Measurements from ENCODE around the gene MCUR1. TPM values are rescaled to one million over a fixed set of nuclear protein-coding genes. Genes with fewer than 3 reads are reported as not detected.

MCUR1 gene
- total RNA-seq, 3 donors from 2014 or later, result 12.8 to 14.9 (median 14.1) TPM

DNA sequence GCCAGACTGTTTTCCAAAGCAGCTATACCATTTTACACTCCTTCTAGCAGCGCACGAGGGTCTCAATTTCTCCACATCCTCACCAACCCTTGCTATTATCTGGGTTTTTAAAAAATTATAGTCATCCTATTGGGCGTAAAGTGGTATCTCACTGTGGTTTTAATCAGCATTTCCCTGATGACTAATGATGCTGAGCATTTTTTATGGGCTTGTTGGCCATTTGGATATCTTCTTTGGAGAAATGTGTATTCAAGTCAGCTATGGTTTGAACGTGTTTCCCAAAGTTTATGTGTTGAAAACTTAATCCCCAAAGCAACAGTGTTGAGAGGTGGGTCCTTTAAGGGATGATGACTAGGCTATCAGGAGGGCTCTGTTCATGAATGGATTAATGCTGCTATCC, 6.7 kb downstream of the MCUR1 start:
- H3K36me3 ChIP-seq, result no peaks in the 10 kb centered on the region
- H3K27ac ChIP-seq, result no peak overlapping the region
- TF ChIP-seq POLR2AphosphoS5 (IDR thresholded peaks at IDR 0.05) (no peak), POLR2A (IDR thresholded peaks at IDR 0.05) (no peak)
- TF ChIP-seq, protein P1, sequence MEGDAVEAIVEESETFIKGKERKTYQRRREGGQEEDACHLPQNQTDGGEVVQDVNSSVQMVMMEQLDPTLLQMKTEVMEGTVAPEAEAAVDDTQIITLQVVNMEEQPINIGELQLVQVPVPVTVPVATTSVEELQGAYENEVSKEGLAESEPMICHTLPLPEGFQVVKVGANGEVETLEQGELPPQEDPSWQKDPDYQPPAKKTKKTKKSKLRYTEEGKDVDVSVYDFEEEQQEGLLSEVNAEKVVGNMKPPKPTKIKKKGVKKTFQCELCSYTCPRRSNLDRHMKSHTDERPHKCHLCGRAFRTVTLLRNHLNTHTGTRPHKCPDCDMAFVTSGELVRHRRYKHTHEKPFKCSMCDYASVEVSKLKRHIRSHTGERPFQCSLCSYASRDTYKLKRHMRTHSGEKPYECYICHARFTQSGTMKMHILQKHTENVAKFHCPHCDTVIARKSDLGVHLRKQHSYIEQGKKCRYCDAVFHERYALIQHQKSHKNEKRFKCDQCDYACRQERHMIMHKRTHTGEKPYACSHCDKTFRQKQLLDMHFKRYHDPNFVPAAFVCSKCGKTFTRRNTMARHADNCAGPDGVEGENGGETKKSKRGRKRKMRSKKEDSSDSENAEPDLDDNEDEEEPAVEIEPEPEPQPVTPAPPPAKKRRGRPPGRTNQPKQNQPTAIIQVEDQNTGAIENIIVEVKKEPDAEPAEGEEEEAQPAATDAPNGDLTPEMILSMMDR (IDR thresholded peaks at IDR 0.05), result no peak
- H3K27me3 ChIP-seq, result no peaks in the 10 kb centered on the region
- H3K4me1 ChIP-seq, result no peaks in the 10 kb centered on the region
- no peak overlapping the region for H3K4me3 ChIP-seq
- DNase-seq (ENCODE audit: low spot score in 2 of 2), result no peak
- intact Hi-C loops (cut with DNase I; ENCODE audit: low total_unique reads), result no loop called here
- no peaks in the 10 kb centered on the region for H3K9me3 ChIP-seq

DNA sequence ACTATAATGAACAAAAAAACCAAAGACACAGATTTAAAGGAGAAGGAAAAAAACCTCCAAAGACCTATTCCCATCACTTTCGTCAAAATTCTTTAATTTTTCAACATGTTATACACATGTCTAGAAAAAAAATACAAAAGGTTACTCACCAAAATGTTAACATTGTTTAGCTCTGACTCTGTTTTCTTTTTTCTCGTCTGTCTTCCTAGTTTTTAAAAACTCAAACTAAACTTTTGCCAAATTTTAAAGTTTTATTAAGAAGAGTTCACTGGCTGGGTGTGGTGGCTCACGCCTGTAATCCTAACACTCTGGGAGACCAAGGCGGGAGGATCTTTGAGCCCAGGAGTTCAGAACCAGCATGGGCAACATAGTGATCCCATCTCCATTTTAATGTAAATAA, 10.8 kb downstream of the MCUR1 start:
- H3K36me3 ChIP-seq, result no peaks in the 10 kb centered on the region
- no peak for DNase-seq (ENCODE audit: low spot score in 2 of 2)
- H3K9me3 ChIP-seq, result no peaks in the 10 kb centered on the region
- H3K4me3 ChIP-seq, result no peak overlapping the region
- H3K27me3 ChIP-seq, result no peaks in the 10 kb centered on the region
- intact Hi-C loops (cut with DNase I; ENCODE audit: low total_unique reads), result no loop called here
- H3K4me1 ChIP-seq, result no peaks in the 10 kb centered on the region
- TF ChIP-seq POLR2AphosphoS5 (IDR thresholded peaks at IDR 0.05) (no peak), POLR2A (IDR thresholded peaks at IDR 0.05) (no peak)
- TF ChIP-seq, protein P1 (IDR thresholded peaks at IDR 0.05), result no peak
- no peak overlapping the region for H3K27ac ChIP-seq

DNA sequence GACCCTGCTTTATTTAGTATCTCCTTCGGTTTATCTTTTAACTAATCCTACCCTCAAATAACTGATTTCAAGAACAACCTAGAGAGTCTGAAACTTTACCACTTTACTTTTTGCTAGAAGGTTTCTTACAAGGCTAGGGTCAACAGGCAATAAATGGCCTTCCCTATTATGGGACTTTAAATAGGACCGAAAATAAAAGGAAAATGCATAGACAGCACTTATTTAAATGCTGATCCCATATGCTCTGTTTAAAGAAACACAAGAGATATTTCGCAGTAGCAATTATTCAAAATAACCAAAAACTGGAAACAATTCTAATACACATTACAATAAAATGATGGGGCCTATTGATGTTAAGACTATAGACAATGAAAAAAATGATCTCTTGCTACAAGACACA, 13.7 kb downstream of the MCUR1 start:
- H3K27ac ChIP-seq, result no peak overlapping the region
- no peak for DNase-seq (ENCODE audit: low spot score in 2 of 2)
- H3K9me3 ChIP-seq, result no peaks in the 10 kb centered on the region
- no peaks in the 10 kb centered on the region for H3K36me3 ChIP-seq
- H3K27me3 ChIP-seq, result no peaks in the 10 kb centered on the region
- TF ChIP-seq, protein P1 (IDR thresholded peaks at IDR 0.05), result no peak
- no peak for TF ChIP-seq POLR2A (IDR thresholded peaks at IDR 0.05)
- no peak for TF ChIP-seq POLR2AphosphoS5 (IDR thresholded peaks at IDR 0.05)
- no peaks in the 10 kb centered on the region for H3K4me1 ChIP-seq
- intact Hi-C loops (cut with DNase I; ENCODE audit: low total_unique reads), result no loop called here
- H3K4me3 ChIP-seq, result no peak overlapping the region

DNA sequence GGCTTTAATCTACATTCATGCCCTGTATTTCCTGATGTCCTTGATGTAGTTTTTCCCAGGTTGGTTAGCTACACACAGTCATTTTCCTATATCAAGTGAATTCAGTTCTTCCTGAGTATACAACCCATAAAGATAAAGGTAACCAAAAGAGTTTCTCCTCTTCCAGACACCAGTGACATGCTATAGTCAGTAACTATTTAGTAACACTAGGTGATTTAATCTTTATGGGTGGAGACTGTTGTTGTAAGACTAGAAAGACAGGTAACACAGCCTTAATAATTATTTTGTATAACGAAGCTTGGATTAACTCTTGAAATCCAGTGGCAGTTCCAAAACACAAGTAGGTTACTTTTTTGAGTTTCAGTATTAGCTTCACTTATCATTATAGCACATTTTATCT, 17.6 kb downstream of the MCUR1 start:
- DNase-seq (ENCODE audit: low spot score in 2 of 2), result no peak
- TF ChIP-seq POLR2A (IDR thresholded peaks at IDR 0.05) (no peak), POLR2AphosphoS5 (IDR thresholded peaks at IDR 0.05) (no peak)
- TF ChIP-seq, protein P1 (IDR thresholded peaks at IDR 0.05), result no peak
- H3K27ac ChIP-seq, result peak overlapping the region; percentile 79 to 81
- intact Hi-C loops (cut with DNase I; ENCODE audit: low total_unique reads), result no loop called here
- no peaks in the 10 kb centered on the region for H3K4me1 ChIP-seq
- H3K4me3 ChIP-seq, result no peak overlapping the region
- H3K36me3 ChIP-seq, result no peaks in the 10 kb centered on the region
- no peaks in the 10 kb centered on the region for H3K27me3 ChIP-seq
- no peaks in the 10 kb centered on the region for H3K9me3 ChIP-seq

DNA sequence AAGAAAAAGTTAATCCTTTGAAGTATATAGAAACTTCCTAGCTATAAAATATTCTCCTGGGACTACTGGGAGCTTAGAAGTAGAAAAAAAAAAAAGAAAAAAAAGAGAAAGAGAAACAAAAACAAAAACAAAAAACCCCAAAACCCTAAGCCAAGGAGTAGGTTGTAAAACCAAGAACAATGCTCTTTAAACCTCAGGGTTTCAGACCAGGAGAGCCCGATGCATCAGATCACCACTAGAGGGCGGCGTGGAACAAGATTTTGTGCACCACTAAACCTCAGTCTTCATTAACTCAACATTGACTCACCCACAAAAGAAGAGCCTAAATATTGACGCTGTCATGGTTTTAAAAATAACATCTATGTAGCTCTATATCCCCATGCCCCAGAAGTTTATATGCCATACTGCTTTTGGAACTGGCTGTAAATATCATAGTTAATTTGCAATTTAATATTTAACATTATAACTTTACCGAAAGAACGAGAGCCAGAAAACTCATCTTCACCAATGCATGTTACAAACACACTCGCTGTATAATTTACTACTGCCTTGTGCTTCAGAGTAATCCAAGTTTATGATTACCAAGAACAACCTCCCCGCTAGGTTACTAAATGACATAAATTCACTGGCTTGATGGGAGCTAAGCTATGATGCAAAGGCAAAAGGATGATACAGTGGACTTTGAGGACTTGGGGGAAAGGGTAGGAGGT, 19.2 kb downstream of the MCUR1 start:
- no peak for TF ChIP-seq POLR2A (IDR thresholded peaks at IDR 0.05)
- peak in 1 of 3 donors; percentile 14 for TF ChIP-seq POLR2AphosphoS5 (IDR thresholded peaks at IDR 0.05)
- TF ChIP-seq, protein P1 (IDR thresholded peaks at IDR 0.05), result peak; percentile 86 to 87 (median 87)
- Histone ChIP-seq H3K27ac (peak overlapping the region; percentile 19 to 44), H3K36me3 (no peaks in the 10 kb centered on the region), H3K4me3 (no peak overlapping the region), H3K27me3 (no peaks in the 10 kb centered on the region), H3K4me1 (no peaks in the 10 kb centered on the region), H3K9me3 (no peaks in the 10 kb centered on the region)
- intact Hi-C loops (cut with DNase I; ENCODE audit: low total_unique reads), result no loop called here
- DNase-seq (ENCODE audit: low spot score in 2 of 2), result peak; percentile 73 to 88

All from breast epithelium (tissue), 4 donors.